ENCODE results near the gene GPI. TPM values are rescaled to one million over a fixed set of nuclear protein-coding genes. Genes with fewer than 3 reads are reported as not detected.
"Not testable (repeated sequence)": the region's sequence is repeated elsewhere in the genome, so short reads cannot be mapped to it uniquely, and the experiment has no call there.

GPI gene
- total and polyA plus RNA-seq, 9 of the 15 experiments (the other 6 are each of a cell fraction or from before 2014, with no cell fraction given) = 88.3 to 358 (median 122) TPM

DNA sequence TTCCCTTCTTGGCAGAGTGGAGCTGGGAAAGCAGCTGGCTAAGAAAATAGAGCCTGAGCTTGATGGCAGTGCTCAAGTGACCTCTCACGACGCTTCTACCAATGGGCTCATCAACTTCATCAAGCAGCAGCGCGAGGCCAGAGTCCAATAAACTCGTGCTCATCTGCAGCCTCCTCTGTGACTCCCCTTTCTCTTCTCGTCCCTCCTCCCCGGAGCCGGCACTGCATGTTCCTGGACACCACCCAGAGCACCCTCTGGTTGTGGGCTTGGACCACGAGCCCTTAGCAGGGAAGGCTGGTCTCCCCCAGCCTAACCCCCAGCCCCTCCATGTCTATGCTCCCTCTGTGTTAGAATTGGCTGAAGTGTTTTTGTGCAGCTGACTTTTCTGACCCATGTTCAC is 34.9 kb downstream of the GPI start (continued):
- TF ChIP-seq, protein P1, sequence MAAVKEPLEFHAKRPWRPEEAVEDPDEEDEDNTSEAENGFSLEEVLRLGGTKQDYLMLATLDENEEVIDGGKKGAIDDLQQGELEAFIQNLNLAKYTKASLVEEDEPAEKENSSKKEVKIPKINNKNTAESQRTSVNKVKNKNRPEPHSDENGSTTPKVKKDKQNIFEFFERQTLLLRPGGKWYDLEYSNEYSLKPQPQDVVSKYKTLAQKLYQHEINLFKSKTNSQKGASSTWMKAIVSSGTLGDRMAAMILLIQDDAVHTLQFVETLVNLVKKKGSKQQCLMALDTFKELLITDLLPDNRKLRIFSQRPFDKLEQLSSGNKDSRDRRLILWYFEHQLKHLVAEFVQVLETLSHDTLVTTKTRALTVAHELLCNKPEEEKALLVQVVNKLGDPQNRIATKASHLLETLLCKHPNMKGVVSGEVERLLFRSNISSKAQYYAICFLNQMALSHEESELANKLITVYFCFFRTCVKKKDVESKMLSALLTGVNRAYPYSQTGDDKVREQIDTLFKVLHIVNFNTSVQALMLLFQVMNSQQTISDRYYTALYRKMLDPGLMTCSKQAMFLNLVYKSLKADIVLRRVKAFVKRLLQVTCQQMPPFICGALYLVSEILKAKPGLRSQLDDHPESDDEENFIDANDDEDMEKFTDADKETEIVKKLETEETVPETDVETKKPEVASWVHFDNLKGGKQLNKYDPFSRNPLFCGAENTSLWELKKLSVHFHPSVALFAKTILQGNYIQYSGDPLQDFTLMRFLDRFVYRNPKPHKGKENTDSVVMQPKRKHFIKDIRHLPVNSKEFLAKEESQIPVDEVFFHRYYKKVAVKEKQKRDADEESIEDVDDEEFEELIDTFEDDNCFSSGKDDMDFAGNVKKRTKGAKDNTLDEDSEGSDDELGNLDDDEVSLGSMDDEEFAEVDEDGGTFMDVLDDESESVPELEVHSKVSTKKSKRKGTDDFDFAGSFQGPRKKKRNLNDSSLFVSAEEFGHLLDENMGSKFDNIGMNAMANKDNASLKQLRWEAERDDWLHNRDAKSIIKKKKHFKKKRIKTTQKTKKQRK (IDR thresholded peaks at IDR 0.05; ENCODE audit: borderline replicate concordance, low read depth, low read length) = no peak
- TF ChIP-seq ZNF23 (CRISPR knock-in tag; IDR thresholded peaks at IDR 0.05) (no peak), ZBTB9 (CRISPR knock-in tag; IDR thresholded peaks at IDR 0.05) (no peak), ETS2 (tag; IDR thresholded peaks at IDR 0.05; ENCODE audit: borderline replicate concordance, poor library complexity, severe bottlenecking) (no peak), FOXJ2 (tag; IDR thresholded peaks at IDR 0.05) (no peak), KDM5B (IDR thresholded peaks at IDR 0.05; ENCODE audit: insufficient replicate concordance, low read depth, low read length) (no peak)

- Histone ChIP-seq H3K4me1 (replicated peaks in 1 of 2; ENCODE audit: control insufficient read depth in 2 of 2, insufficient read depth in 2 of 2, low read length in 2 of 2) (peaks cover 1 to 22% of the 10 kb centered on the region in 2 experiments; a peak in 3 of 5 replicates), H3K36me3 (ENCODE audit: control insufficient read depth, insufficient read depth, low read length) (peaks cover 54% of the 10 kb centered on the region), H3K79me2 (ENCODE audit: control insufficient read depth, insufficient read depth, low read length) (peaks cover 16% of the 10 kb centered on the region)
- H3K9ac ChIP-seq (ENCODE audit: insufficient read depth in 1 of 2, low read depth in 2 of 2, low read length in 2 of 2); H3K4me3 ChIP-seq; DNase-seq (ENCODE audit: extremely low read depth in 1 of 4, low spot score in 3 of 4); H3K9me1 ChIP-seq (ENCODE audit: control insufficient read depth, insufficient read depth, low read length); BruUV-seq (replicated peaks); FAIRE-seq; H3K27ac ChIP-seq (ENCODE audit: extremely low read depth, low read depth, low read length); H2AFZ ChIP-seq (ENCODE audit: low read depth, low read length); intact Hi-C loops (cut with micrococcal nuclease); H4K20me1 ChIP-seq (replicated peaks; ENCODE audit: control insufficient read depth, insufficient read depth, low read length); H3K27me3 ChIP-seq (ENCODE audit: control insufficient read depth in 2 of 2, insufficient read depth in 2 of 2, low read length in 2 of 2); CTCF ChIA-PET (ENCODE audit: low intra/inter-chr PET ratio); H3K9me3 ChIP-seq (replicated peaks; ENCODE audit: control insufficient read depth, insufficient read depth, low read depth, low read length); H3K4me2 ChIP-seq (ENCODE audit: insufficient read depth, low read length); ATAC-seq; in situ Hi-C loops (cut with MboI); POLR2A ChIA-PET: not testable (repeated sequence)
- WGBS (ENCODE audit: insufficient coverage, low coverage, missing lambda C conversion rate) = 100% methylated on average over 5 of the region's 8 CpGs
Measured at GRCh38 chr19:34400844-34401243, 35.8 kb downstream of the GPI start.

Measured in K562 (cell line).